ENCODE measurements around the gene CCDC60.

- TF ChIP-seq POLR2AphosphoS5 (IDR thresholded peaks at IDR 0.05; ENCODE audit: low read depth, low read length): no peak
- no peak for TF ChIP-seq PAX5 (IDR thresholded peaks at IDR 0.05; ENCODE audit: insufficient read depth, low read length, severe bottlenecking)
- TF ChIP-seq TAF1 (IDR thresholded peaks at IDR 0.05; ENCODE audit: low read depth, low read length): no peak
- no peak for TF ChIP-seq POLR2A (IDR thresholded peaks at IDR 0.05; ENCODE audit: low read depth, low read length)
- TF ChIP-seq SPI1 (IDR thresholded peaks at IDR 0.05; ENCODE audit: low read depth, low read length): no peak
- TF ChIP-seq POU2F2 (IDR thresholded peaks at IDR 0.05; ENCODE audit: low read depth, low read length): no peak
Measured at GRCh38 chr12:119486599-119487154, 152.1 kb downstream of the CCDC60 start.

Measured in GM12891 (cell line).